Neural cell (in vitro differentiated cells): ENCODE results near the gene LAIR2. TPM values are rescaled to one million over a fixed set of nuclear protein-coding genes. Genes with fewer than 3 reads are reported as not detected.
"Not testable (repeated sequence)": the region's sequence is repeated elsewhere in the genome, so short reads cannot be mapped to it uniquely, and the experiment has no call there.

Experiments used
- H2AFZ ChIP-seq: fragments of 200-600, 300-800 bp; sonication (generic), shearing (Covaris generic); 2 replicates; pipeline ENCODE4 v1.6.0; 2014; ENCODE audit warnings: low read depth, mild to moderate bottlenecking, antibody characterized with exemption, low read length, moderate library complexity
- H3F3A ChIP-seq: fragments of 200-600 bp; shearing (Covaris generic); 2 replicates; pipeline ENCODE4 v1.6.1; 2016; ENCODE audit warnings: mild to moderate bottlenecking, moderate library complexity, mixed read lengths, antibody characterized with exemption, low read length; ENCODE audit not compliant: insufficient read depth, poor library complexity, severe bottlenecking
- H3K27ac ChIP-seq: fragments of 200-600, 300-800 bp; sonication (generic), shearing (Covaris generic); 2 replicates; pipeline ENCODE4 v1.5.1; 2014; ENCODE audit warnings: mild to moderate bottlenecking, low read length, moderate library complexity
- H3K27me3 ChIP-seq: fragments of 300-800, 200-600 bp; sonication (generic), shearing (Covaris generic); 2 replicates; pipeline ENCODE4 v1.6.0; 2014; ENCODE audit warnings: mild to moderate bottlenecking, low read depth, low read length, moderate library complexity; ENCODE audit not compliant: insufficient read depth
- H3K36me3 ChIP-seq: fragments of 300-800, 200-600 bp; sonication (generic), shearing (Covaris generic); 2 replicates; pipeline ENCODE4 v1.5.1; 2014; ENCODE audit warnings: mild to moderate bottlenecking, antibody characterized with exemption, low read length, moderate library complexity; ENCODE audit not compliant: insufficient read depth
- H3K4me2 ChIP-seq: fragments of 300-800, 200-600 bp; sonication (generic), shearing (Covaris generic); 2 replicates; pipeline ENCODE4 v1.6.0; 2014; ENCODE audit warnings: mild to moderate bottlenecking, low read length
- H3K4me3 ChIP-seq: fragments of 300-800, 200-600 bp; sonication (generic), shearing (Covaris generic); 2 replicates; pipeline ENCODE4 v1.5.1; 2014; ENCODE audit warnings: mild to moderate bottlenecking, low read length, moderate library complexity
- H3K79me2 ChIP-seq: fragments of 200-600 bp; shearing (Covaris generic); replicated peaks from 2 replicates; pipeline ENCODE4 v1.6.0; 2014; ENCODE audit warnings: mild to moderate bottlenecking, low read length, moderate library complexity; ENCODE audit not compliant: insufficient read depth
- H3K9ac ChIP-seq: fragments of 300-800, 200-600 bp; sonication (generic), shearing (Covaris generic); 2 replicates; pipeline ENCODE4 v1.6.1; 2016; ENCODE audit warnings: mild to moderate bottlenecking, low read length, mixed read lengths
- H3K9me2 ChIP-seq: fragments of 200-600 bp; shearing (Covaris generic); 2 replicates; pipeline ENCODE4 v1.6.1; 2016; ENCODE audit warnings: mild to moderate bottlenecking, low read length, mixed read lengths; ENCODE audit not compliant: insufficient read depth
- H3K9me3 ChIP-seq: fragments of 200-600, 300-800 bp; sonication (generic), shearing (Covaris generic); 2 replicates; pipeline ENCODE4 v1.6.1; 2016; ENCODE audit warnings: mild to moderate bottlenecking, mixed run types, low read length, moderate library complexity, mixed read lengths
- H4K20me1 ChIP-seq: fragments of 200-600 bp; shearing (Covaris generic); 2 replicates; pipeline ENCODE4 v1.6.1; 2016; ENCODE audit warnings: mild to moderate bottlenecking, mixed run types; ENCODE audit not compliant: insufficient read depth
- EP300 ChIP-seq: fragments of 450-650 bp; conservative IDR thresholded peaks from 2 replicates; pipeline ENCODE4 v1.6.1; 2014; ENCODE audit warnings: antibody characterized with exemption, mild to moderate bottlenecking, moderate library complexity; ENCODE audit not compliant: poor library complexity, severe bottlenecking
- EZH2 ChIP-seq: fragments of 200-600, 300-800 bp; shearing (Covaris generic), sonication (generic); IDR thresholded peaks from 2 replicates; pipeline ENCODE4 v1.6.1; 2014; ENCODE audit warnings: antibody characterized with exemption, low read length, borderline replicate concordance, mild to moderate bottlenecking; ENCODE audit not compliant: insufficient read depth, poor library complexity, severe bottlenecking
- MXI1 ChIP-seq: fragments of 450-650 bp; conservative IDR thresholded peaks from 2 replicates; pipeline ENCODE4 v1.6.1; 2014; ENCODE audit warnings: antibody characterized with exemption, mild to moderate bottlenecking; ENCODE audit not compliant: poor library complexity, severe bottlenecking
- POLR2AphosphoS5 ChIP-seq: IDR thresholded peaks from 2 replicates; pipeline ENCODE4 v1.6.1; 2012
- RAD21 ChIP-seq: fragments of 450-650 bp; conservative IDR thresholded peaks from 2 replicates; pipeline ENCODE4 v1.6.1; 2014; ENCODE audit warnings: antibody characterized with exemption, mild to moderate bottlenecking, moderate library complexity
- SMC3 ChIP-seq: fragments of 450-650 bp; conservative IDR thresholded peaks from 2 replicates; pipeline ENCODE4 v1.6.1; 2014; ENCODE audit warnings: antibody characterized with exemption, mild to moderate bottlenecking, moderate library complexity; ENCODE audit not compliant: poor library complexity
- TAF1 ChIP-seq: IDR thresholded peaks from 2 replicates; pipeline ENCODE4 v1.6.1; 2012; ENCODE audit warnings: low read depth
- polyA plus RNA-seq: library from polyadenylated mRNA; depleted of rRNA; stranded (reverse); fragments of >200 nt; gene quantifications from 2 replicates; pipeline ENCODE4 v1.2.3, GENCODE V29; 2014
- TF ChIP-seq, protein P1 (sequence below): IDR thresholded peaks from 2 replicates; pipeline ENCODE4 v1.6.1; 2012; ENCODE audit warnings: borderline replicate concordance
- TF ChIP-seq, protein P2 (sequence below): fragments of 450-650 bp; IDR thresholded peaks from 2 replicates; pipeline ENCODE4 v1.5.1; 2014; ENCODE audit warnings: antibody characterized with exemption, mild to moderate bottlenecking, moderate library complexity; ENCODE audit not compliant: poor library complexity, severe bottlenecking

The LAIR2 gene
- polyA plus RNA-seq, 1 donor from 2014 or later, result not detected

DNA sequence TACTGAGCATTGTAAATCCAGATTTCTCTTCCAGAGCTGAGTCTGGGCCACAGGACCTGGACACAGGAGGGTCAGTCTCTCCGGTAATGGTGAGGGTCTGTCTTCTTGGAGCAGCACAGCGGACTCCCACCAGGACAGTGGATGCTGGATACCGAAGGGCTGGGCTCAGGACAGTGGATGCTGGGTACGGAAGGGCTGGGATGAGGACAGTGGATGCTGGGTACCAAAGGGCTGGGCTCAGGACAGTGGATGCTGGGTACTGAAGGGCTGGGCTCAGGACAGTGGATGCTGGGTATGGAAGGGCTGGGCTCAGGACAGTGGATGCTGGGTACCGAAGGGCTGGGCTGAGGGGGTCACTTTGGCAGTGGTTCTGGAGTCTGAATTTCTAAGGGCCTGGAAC lies 9.6 kb upstream of the LAIR2 start:
- H3K4me2 ChIP-seq, H3K4me3 ChIP-seq, H3K36me3 ChIP-seq, H2AFZ ChIP-seq, H4K20me1 ChIP-seq, H3K9ac ChIP-seq, H3K79me2 ChIP-seq, H3K9me2 ChIP-seq, H3F3A ChIP-seq, H3K27me3 ChIP-seq, H3K9me3 ChIP-seq, H3K27ac ChIP-seq: not testable (repeated sequence)

DNA sequence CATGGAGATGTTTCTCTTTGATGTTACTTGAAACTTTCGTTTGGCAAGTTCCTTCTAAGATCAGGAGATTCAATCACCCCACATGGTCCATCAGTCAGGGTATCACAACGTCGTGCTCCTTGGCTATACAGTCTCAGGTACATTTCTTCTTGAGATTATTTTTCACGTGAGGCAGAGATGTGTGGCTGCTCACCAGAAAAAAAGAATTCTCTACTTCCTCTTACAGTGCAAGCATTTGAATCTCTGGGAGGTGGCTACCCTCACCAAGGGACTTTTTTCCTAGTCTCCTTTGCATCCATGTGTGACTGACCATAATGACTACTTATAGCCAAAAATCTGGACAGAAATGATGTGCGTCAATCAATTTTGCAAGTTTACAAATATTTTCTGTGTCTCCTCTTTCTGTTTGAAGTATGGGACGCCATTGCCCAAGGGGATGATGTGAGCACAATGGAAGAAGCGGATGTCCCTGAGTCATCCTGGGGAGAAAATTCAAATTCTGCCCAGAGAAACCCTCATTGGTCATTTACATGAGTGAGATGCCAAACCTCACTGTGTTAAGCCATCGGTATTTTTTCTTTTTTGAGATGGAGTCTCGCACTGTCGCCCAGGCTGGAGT lies 8.6 kb upstream of the LAIR2 start:
- Histone ChIP-seq H3F3A (no peaks in the 10 kb centered on the region), H3K9me3 (no peaks in the 10 kb centered on the region), H3K9me2 (no peaks in the 10 kb centered on the region), H3K9ac (no peak overlapping the region), H3K4me2 (no peak overlapping the region), H3K36me3 (no peaks in the 10 kb centered on the region), H3K79me2 (no peaks in the 10 kb centered on the region), H3K27ac (no peak overlapping the region), H2AFZ (no peak overlapping the region), H3K27me3 (no peaks in the 10 kb centered on the region), H3K4me3 (no peak overlapping the region), H4K20me1 (no peaks in the 10 kb centered on the region)
- TF ChIP-seq POLR2AphosphoS5, result no peak
- no peak for TF ChIP-seq EZH2
- no peak for TF ChIP-seq TAF1
- TF ChIP-seq, protein P1, sequence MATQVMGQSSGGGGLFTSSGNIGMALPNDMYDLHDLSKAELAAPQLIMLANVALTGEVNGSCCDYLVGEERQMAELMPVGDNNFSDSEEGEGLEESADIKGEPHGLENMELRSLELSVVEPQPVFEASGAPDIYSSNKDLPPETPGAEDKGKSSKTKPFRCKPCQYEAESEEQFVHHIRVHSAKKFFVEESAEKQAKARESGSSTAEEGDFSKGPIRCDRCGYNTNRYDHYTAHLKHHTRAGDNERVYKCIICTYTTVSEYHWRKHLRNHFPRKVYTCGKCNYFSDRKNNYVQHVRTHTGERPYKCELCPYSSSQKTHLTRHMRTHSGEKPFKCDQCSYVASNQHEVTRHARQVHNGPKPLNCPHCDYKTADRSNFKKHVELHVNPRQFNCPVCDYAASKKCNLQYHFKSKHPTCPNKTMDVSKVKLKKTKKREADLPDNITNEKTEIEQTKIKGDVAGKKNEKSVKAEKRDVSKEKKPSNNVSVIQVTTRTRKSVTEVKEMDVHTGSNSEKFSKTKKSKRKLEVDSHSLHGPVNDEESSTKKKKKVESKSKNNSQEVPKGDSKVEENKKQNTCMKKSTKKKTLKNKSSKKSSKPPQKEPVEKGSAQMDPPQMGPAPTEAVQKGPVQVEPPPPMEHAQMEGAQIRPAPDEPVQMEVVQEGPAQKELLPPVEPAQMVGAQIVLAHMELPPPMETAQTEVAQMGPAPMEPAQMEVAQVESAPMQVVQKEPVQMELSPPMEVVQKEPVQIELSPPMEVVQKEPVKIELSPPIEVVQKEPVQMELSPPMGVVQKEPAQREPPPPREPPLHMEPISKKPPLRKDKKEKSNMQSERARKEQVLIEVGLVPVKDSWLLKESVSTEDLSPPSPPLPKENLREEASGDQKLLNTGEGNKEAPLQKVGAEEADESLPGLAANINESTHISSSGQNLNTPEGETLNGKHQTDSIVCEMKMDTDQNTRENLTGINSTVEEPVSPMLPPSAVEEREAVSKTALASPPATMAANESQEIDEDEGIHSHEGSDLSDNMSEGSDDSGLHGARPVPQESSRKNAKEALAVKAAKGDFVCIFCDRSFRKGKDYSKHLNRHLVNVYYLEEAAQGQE, result no peak
- TF ChIP-seq SMC3, result no peak
- TF ChIP-seq, protein P2, sequence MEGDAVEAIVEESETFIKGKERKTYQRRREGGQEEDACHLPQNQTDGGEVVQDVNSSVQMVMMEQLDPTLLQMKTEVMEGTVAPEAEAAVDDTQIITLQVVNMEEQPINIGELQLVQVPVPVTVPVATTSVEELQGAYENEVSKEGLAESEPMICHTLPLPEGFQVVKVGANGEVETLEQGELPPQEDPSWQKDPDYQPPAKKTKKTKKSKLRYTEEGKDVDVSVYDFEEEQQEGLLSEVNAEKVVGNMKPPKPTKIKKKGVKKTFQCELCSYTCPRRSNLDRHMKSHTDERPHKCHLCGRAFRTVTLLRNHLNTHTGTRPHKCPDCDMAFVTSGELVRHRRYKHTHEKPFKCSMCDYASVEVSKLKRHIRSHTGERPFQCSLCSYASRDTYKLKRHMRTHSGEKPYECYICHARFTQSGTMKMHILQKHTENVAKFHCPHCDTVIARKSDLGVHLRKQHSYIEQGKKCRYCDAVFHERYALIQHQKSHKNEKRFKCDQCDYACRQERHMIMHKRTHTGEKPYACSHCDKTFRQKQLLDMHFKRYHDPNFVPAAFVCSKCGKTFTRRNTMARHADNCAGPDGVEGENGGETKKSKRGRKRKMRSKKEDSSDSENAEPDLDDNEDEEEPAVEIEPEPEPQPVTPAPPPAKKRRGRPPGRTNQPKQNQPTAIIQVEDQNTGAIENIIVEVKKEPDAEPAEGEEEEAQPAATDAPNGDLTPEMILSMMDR, result no peak
- TF ChIP-seq EP300, result no peak
- no peak for TF ChIP-seq RAD21
- TF ChIP-seq MXI1, result no peak

DNA sequence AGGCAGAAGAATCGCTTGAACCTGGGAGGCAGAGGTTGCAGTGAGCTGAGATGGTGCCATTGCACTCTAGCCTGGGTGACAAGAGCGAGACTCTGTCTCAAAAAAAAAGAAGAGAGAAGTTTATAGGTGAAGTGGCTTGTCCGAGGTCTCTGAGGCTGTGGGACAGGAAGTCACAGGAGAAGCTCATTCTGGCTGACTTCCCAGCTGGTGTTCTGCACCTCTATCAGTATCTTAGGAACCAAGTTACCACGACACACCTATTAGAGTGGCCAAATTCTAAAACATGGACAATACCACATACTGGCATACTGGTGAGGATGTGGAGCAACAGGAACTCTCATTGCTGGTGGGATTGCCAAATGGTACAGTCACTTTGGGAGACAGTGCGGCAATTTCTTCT lies 7.3 kb upstream of the LAIR2 start:
- H2AFZ ChIP-seq, H4K20me1 ChIP-seq, H3K9me3 ChIP-seq, H3K9me2 ChIP-seq, H3F3A ChIP-seq, H3K36me3 ChIP-seq, H3K9ac ChIP-seq, H3K27me3 ChIP-seq, H3K27ac ChIP-seq, H3K4me2 ChIP-seq, H3K79me2 ChIP-seq, H3K4me3 ChIP-seq: not testable (repeated sequence)

DNA sequence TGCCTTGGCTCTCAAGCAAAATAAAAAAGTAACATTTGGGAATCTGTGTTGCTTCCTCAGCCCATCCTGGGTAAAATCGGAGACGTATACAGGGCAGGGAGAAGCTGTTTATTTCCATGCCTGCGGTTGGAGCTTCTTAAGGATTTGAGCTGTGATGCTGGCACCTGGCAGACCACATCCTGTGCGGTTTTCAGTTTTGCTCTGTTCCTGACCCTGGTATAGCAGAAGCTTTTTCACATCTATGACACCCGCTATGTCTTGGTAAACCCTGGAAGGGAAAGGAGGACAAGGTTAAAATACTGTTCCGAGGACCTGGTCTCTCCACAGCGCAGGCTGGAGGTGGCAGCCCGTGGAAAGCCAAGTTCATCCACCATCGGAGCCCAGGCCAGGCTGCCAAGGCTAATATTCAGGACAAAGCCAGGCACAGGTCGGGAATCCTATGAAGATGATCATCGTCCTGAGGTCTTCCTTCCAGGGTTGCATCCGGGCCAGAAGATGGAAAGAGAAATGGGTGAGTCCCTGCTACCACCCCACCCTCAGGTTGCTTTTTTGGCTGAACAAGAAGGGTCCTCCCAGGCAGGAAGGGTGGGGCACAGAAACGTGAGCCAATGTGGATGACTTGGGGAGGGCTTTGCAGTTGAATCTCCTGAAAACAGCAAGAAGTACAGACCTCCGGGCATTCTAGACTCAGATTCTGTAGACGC lies 4.7 kb upstream of the LAIR2 start:
- not testable (repeated sequence) for H3K9me3 ChIP-seq, H4K20me1 ChIP-seq, H3K9ac ChIP-seq, H3K79me2 ChIP-seq, H3F3A ChIP-seq, H2AFZ ChIP-seq, H3K36me3 ChIP-seq, H3K4me2 ChIP-seq, H3K27ac ChIP-seq, H3K4me3 ChIP-seq, H3K9me2 ChIP-seq, H3K27me3 ChIP-seq

DNA sequence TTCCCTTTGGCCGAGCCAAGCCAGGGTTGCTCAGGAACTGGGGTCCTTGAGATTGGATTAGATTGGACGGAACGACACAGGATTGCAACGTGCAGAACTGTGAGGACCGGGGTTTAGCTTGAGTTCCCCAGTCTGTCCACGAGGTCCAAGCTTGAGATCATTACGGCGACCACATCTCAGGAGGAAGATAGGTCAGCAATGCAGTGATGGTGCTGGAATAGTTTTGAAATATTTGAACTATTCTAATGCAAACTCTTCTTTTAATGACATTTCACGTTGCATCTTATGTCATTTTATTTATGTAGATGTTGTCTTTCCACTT lies 4.2 kb upstream of the LAIR2 start:
- H3F3A ChIP-seq, H3K79me2 ChIP-seq, H4K20me1 ChIP-seq, H3K36me3 ChIP-seq, H3K27me3 ChIP-seq, H3K9ac ChIP-seq, H3K4me2 ChIP-seq, H3K9me3 ChIP-seq, H3K9me2 ChIP-seq, H2AFZ ChIP-seq, H3K27ac ChIP-seq, H3K4me3 ChIP-seq: not testable (repeated sequence)
